Body of pancreas (tissue), 4 donors: Measurements from ENCODE around the gene SPNS1. TPM values are rescaled to one million over a fixed set of nuclear protein-coding genes. Genes with fewer than 3 reads are reported as not detected.
A peak's percentile ranks its signal among the peaks of the same experiment; 100 is the strongest.

Experiments used
- ATAC-seq: fragments of 150-250 bp; one replicate; pipeline ENCODE4 v1.9.1; 2016
- DNase-seq, 4 donors: peaks; one replicate each; pipeline ENCODE4 v3.0.0-alpha.2; 2019
- H3K27ac ChIP-seq, 4 donors: fragments of 200-600 bp; sonication (generic); 1 replicate in 3 of 4; 2 replicates in 1 of 4; pipeline versions ENCODE4 v1.5.1 to v1.6.1; 2016 to 2019; ENCODE audit warnings: mild to moderate bottlenecking in 1 of 4, mixed read lengths in 1 of 4, moderate library complexity in 1 of 4
- H3K27me3 ChIP-seq, 2 donors: fragments of 200-600 bp; sonication (generic); one replicate each; pipeline ENCODE4 v1.6.0; 2016; ENCODE audit warnings: mild to moderate bottlenecking in 1 of 2
- H3K36me3 ChIP-seq, 2 donors: fragments of 200-600 bp; sonication (generic); replicated peaks in 1 of 2; 2 replicates each; pipeline ENCODE4 v1.5.1; 2016; ENCODE audit warnings: low read depth in 2 of 2; ENCODE audit not compliant: insufficient read depth in 1 of 2
- H3K4me1 ChIP-seq: fragments of 200-600 bp; sonication (generic); one replicate; pipeline ENCODE4 v1.6.0; 2016
- H3K4me3 ChIP-seq, 2 donors: fragments of 200-600 bp; sonication (generic); 1 replicate in 1 of 2; 2 replicates in 1 of 2; pipeline ENCODE4 v1.5.1; 2016 to 2019
- H3K9me3 ChIP-seq, 3 donors: fragments of 200-600 bp; sonication (generic); 1 replicate in 2 of 3; 2 replicates in 1 of 3; pipeline ENCODE4 v1.5.1; 2016
- CTCF ChIP-seq, 7 experiments: fragments of 450-650 bp in 4 of 7; fragments of 200-600 bp in 3 of 7; sonication (generic) in 3 of 7; IDR thresholded peaks; one replicate each; pipeline ENCODE4 v1.5.1; 2016 to 2019; ENCODE audit warnings: antibody characterized with exemption in 7 of 7
- POLR2A ChIP-seq, 3 donors: fragments of 450-650 bp; IDR thresholded peaks; one replicate each; pipeline ENCODE4 v1.6.1; 2016; ENCODE audit warnings: antibody characterized with exemption in 3 of 3, mild to moderate bottlenecking in 2 of 3
- WGBS, 2 donors: methylation state at CpG; one replicate each; pipeline ENCODE4 v1.1.5; 2017; 5-methylcytosine and 5-hydroxymethylcytosine counted together
- intact Hi-C: fragments of 100-400 bp; cut with DNase I; formaldehyde crosslinking; loops from one replicate; pipeline ENCODE4 v1.15.1; 2023
- total RNA-seq, 2 donors: library from RNA; depleted of rRNA; stranded (reverse); fragments of >200 nt; gene quantifications; one replicate each; pipeline ENCODE4 v1.1.0, GENCODE V29; 2016

The SPNS1 gene
- total RNA-seq, 2 donors from 2014 or later = 11.2 to 23.1 TPM

GRCh38 chr16:29028457-29029167 is 54.0 kb downstream of the SPNS1 start:
- intact Hi-C loops = no loop called here
- Histone ChIP-seq H3K4me3 (no peak overlapping the region), H3K27me3 (no peaks in the 10 kb centered on the region), H3K27ac (no peak overlapping the region), H3K36me3 (no peaks in the 10 kb centered on the region), H3K4me1 (no peaks in the 10 kb centered on the region), H3K9me3 (no peaks in the 10 kb centered on the region)
- 50 to 60% methylated on average over 5 to 7 of the region's 7 CpGs for WGBS, 2 donors
- TF ChIP-seq CTCF (IDR thresholded peaks at IDR 0.05) (no peak), POLR2A (IDR thresholded peaks at IDR 0.05) (no peak)
- DNase-seq = no peak
- ATAC-seq = no peak

- intact Hi-C loops = no loop called here
- no peaks in the 10 kb centered on the region for H3K27me3 ChIP-seq
- no peaks in the 10 kb centered on the region for H3K9me3 ChIP-seq
- no peak for TF ChIP-seq POLR2A (IDR thresholded peaks at IDR 0.05)
- no peak for TF ChIP-seq CTCF (IDR thresholded peaks at IDR 0.05)
- ATAC-seq (peak; percentile 6), DNase-seq (peak in 1 of 4 donors; percentile 12)
- H3K36me3 ChIP-seq = no peaks in the 10 kb centered on the region
- WGBS, 2 donors = 44 to 47% methylated on average over 5 to 15 of the region's 16 CpGs
- H3K27ac ChIP-seq = no peak overlapping the region
- H3K4me3 ChIP-seq = no peak overlapping the region
- no peaks in the 10 kb centered on the region for H3K4me1 ChIP-seq
Observed at GRCh38 chr16:29029168-29029994, 54.8 kb downstream of the SPNS1 start.

DNA sequence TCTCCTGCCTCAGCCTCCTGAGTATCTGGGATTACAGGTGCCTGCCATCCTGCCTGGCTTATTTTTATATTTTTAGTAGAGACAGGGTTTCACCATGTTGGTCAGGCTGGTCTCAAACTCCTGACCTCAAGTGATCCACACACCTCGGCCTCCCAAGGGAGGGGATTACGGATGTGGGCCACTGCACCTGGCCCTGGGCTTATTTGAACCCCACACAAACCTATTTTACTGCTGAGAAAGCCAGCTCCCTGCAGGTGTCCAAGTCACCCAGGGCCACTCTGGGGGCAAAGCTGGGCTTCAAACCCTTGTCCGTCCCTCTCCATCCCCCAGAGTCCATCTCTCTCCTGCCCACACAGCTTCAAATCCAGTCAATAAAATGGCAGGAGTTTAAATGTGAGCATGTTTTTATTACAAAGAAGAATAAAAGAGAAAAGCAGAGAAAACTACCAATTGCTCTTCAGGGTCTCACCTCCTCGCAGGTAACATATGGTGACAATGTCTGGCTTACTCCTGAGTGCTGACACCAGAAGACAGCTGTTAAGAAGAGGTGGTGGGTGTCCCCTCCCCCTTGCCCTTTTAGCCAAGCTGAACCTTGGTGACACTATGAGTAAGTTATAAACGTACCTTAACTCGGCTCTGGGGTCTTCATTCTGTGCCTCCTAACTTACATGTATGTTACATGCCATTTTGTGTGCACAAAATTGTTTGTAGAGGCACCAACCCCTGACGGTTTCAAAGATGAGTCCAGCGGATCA is 55.7 kb downstream of the SPNS1 start:
- WGBS, 2 donors = 58% methylated on average over 8 of the region's 8 CpGs
- no peaks in the 10 kb centered on the region for H3K4me1 ChIP-seq
- no peaks in the 10 kb centered on the region for H3K9me3 ChIP-seq
- H3K4me3 ChIP-seq = no peak overlapping the region
- no peaks in the 10 kb centered on the region for H3K36me3 ChIP-seq
- TF ChIP-seq POLR2A (IDR thresholded peaks at IDR 0.05) = no peak
- no peak for ATAC-seq
- no peaks in the 10 kb centered on the region for H3K27me3 ChIP-seq
- intact Hi-C loops = no loop called here
- no peak overlapping the region for H3K27ac ChIP-seq
- DNase-seq = no peak

Other genes with a start within 250 kb of the SPNS1 start
- 1 to 10 TPM in 1 of 2 donors, not detected in 1; 6.7 TPM for gene NPIPB9, start 223.0 kb upstream of the SPNS1 start, total RNA-seq
- gene ATXN2L, start 151.8 kb upstream of the SPNS1 start, total RNA-seq = 100 to 1,000 TPM in 1 of 2 donors, 10 to 100 TPM in 1; 40.2 to 129 TPM
- gene TUFM, start 128.4 kb upstream of the SPNS1 start, total RNA-seq = 100 to 1,000 TPM in 1 of 2 donors, 10 to 100 TPM in 1; 93.4 to 103 TPM
- 10 to 100 TPM; 21.5 to 77.1 TPM for gene SH2B1, start 110.9 kb upstream of the SPNS1 start, total RNA-seq
- gene ATP2A1, start 96.3 kb upstream of the SPNS1 start, total RNA-seq = not detected
- gene RABEP2, start 49.5 kb upstream of the SPNS1 start, total RNA-seq = 100 to 1,000 TPM in 1 of 2 donors, 10 to 100 TPM in 1; 27.2 to 118 TPM
- not detected for gene CD19, start 42.8 kb upstream of the SPNS1 start, total RNA-seq
- 10 to 100 TPM; 20.0 to 65.6 TPM for gene NFATC2IP, start 23.8 kb upstream of the SPNS1 start, total RNA-seq
- 1 to 10 TPM; 1.6 to 4.7 TPM for gene LAT, start 10.3 kb downstream of the SPNS1 start, total RNA-seq